IPS-11a (cell line): ENCODE measurements around the gene TNFSF9.

ENCODE experiments used
- H3K4me3 ChIP-seq: one replicate; pipeline ENCODE4 v1.5.1; 2013; ENCODE audit warnings: low read depth, low read length, control low read depth

TNFSF9 gene, protein sequence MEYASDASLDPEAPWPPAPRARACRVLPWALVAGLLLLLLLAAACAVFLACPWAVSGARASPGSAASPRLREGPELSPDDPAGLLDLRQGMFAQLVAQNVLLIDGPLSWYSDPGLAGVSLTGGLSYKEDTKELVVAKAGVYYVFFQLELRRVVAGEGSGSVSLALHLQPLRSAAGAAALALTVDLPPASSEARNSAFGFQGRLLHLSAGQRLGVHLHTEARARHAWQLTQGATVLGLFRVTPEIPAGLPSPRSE

GRCh38 chr19:6530386-6531162, at the start of gene TNFSF9:
TSS of gene TNFSF9 (plus strand) at chr19:6531026. CDS start at chr19:6531037, 11 bp downstream.
- H3K4me3 ChIP-seq, result peak within 1 kb of the TSS; percentile 28

- H3K4me3 ChIP-seq, result no peak within 1 kb of the TSS
These were observed 49.1 kb upstream of the TNFSF9 start, which contains the start of gene DENND1C for GRCh38 chr19:6481541-6482342. TSS of gene DENND1C (minus strand) at chr19:6481787. CDS start at chr19:6481695, 92 bp downstream.

GRCh38 chr19:6482343-6482686, 48.5 kb upstream of the TNFSF9 start:
- no peak overlapping the region for H3K4me3 ChIP-seq

DNA sequence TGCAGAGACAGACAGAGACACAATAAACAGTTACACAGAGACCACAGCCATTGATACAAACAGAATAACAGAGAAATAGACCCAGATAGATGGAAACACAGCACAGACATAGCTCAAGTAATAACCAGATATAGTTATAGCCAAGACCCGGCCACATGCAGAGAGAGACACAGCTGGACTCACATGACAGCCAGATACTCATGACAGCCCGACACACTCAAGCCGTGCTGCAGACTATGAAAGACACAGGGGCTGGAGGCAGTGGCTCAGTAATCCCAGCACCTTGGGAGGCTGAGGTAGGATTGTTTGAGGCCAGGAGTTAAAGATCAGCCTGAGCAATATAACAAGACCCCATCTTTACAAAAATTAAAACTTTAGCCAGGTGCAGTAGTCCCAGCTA, 47.6 kb upstream of the TNFSF9 start:
- H3K4me3 ChIP-seq, result no peak overlapping the region

DNA sequence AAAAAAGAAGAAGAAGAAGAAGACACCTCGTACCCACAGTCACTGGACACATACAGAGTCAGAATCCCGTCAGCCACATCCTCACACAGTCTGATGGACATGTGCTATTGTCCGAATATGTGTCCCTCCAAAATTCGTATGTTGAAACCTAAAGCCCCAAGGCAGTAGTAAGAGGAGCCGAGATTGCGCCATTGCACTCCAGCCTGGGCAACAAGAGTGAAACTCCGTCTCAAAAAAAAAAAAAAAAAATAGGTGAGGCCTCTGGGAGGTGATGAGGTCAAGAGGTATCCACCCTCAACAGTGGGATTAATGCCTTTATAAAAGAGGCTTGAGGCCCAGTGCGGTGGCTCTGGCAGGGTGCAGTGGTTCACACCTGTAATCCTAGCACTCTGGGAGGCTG, 46.6 kb upstream of the TNFSF9 start:
- no peak overlapping the region for H3K4me3 ChIP-seq

- no peak overlapping the region for H3K4me3 ChIP-seq
These were observed 46.0 kb upstream of the TNFSF9 start for GRCh38 chr19:6484831-6485230.

DNA sequence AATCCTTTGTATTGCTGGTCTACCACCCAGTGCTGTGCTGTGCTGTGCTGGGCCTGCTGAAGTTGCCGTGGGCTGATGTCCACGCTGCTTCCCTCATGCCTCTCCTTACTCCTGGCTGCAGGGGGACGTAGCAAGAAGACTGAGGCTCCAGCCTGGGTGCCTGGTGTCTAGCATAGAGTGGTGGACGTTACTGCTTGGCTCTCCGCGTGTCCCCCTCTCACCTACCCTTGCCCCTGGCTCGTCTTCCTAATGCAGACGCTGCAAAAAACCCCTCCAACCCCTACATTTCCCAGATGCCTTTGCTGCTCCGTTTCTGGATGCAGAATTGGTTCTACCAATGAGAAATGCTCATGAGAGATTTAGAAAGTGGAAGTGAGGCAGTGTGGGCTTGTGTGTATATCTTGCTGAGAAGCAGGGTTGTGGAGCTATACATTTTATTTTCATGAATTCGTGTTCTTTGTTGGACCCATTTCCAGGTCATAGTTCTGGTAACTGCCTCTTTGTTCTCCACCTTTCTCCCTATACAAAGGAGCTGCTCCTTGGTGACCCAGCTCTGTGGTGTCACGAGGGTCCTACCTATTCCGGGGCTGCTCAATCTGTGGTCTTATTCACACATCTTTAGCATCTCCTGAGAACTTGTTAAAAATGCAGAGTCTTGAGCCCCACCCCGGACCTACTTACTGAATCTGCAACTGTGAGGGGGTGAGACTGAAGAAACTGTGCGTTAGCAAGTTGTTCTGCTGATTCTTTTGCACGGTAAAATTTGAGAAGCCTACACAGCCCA, 41.4 kb upstream of the TNFSF9 start:
- no peak overlapping the region for H3K4me3 ChIP-seq

DNA sequence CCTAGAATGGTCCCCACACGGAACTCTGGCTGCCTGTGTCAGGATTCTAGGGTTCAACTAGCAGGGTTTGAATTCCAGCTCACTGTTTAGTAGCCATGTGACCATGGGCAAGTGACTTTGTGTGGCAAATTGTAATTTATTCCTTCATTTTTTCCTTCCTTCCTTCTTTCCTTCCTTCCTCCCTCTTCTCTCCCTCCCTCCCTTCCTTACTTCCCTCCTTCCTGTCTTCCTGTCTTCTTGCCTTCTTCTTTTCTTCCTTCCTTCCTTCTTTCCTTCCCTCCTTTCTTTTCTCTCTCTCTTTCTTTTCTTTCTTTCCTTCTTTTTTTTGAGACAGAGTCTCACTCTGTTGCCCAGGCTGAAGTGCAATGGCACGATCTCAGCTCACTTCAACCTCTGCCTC, 40.7 kb upstream of the TNFSF9 start:
- no peak overlapping the region for H3K4me3 ChIP-seq

- H3K4me3 ChIP-seq, result no peak overlapping the region
These were observed 38.8 kb upstream of the TNFSF9 start for GRCh38 chr19:6491802-6492592.

DNA sequence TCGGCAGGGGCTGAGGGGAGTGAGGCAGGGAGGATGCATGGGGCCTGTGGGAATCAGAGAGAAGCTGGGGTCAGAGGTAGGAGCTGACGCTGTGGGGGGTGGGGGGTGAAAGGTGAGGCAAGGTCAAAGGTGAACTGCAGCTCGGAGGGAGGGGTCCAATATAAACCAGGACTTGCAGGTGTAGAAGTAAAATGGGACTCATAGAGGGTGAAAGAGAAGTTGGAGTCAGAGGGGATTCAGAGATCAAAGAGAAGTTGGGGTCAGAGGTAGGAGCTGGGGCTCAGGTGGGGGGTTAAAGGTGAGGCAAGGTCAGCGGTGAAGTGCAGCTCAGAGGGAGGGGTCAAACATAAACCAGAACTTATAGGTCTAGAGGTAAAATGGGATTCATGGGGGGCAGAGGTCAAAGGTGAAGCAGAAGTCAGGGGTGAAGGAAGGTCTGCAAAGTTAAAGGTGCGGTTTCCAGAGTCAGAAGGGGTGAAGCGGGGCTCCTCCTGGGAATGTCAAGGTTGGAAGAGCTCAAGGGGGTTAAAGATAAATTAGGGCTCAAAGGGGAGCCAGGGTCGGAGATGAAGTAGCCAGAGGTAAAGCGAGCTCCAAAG, 36.3 kb upstream of the TNFSF9 start:
- H3K4me3 ChIP-seq, result no peak overlapping the region

- no peak overlapping the region for H3K4me3 ChIP-seq
These were observed 34.9 kb upstream of the TNFSF9 start for GRCh38 chr19:6495947-6496346.

DNA sequence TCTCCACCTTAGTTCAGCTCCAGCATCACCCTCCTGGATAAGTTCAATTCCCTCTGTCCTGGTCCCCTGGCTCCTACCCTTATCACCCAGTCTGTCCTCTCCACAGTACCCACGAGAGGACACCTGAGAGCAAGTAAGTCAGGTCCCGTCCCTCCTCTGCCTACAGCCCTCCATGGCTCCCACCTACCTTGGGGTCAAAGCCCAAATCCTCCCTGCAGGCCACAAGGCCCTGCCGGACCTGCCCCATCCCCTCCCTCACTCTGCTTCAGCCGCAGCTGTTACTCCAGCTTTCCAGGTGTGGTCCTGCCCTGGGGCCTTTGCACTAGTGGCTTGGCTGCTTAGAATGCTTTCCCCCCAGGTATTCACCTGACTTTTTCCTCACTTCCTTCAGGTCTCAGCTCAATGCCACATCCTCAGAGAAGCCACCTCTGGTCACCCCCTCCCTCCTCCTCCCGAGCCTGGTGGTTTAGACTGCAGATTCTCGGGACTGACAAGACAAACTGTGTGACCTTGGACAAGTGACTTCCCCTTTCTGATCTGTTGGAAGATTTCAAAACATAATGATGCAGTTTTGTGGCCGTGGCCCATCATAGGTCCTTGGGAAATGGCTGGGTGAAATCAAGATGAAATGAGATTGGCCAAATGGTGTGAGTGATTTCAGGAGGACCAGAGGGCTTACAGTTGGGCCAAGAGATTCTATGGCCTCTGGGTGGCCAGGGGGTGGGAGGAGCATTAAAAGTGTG, 32.4 kb upstream of the TNFSF9 start:
- H3K4me3 ChIP-seq, result no peak overlapping the region

GRCh38 chr19:6499052-6499790, 31.6 kb upstream of the TNFSF9 start:
- no peak overlapping the region for H3K4me3 ChIP-seq

DNA sequence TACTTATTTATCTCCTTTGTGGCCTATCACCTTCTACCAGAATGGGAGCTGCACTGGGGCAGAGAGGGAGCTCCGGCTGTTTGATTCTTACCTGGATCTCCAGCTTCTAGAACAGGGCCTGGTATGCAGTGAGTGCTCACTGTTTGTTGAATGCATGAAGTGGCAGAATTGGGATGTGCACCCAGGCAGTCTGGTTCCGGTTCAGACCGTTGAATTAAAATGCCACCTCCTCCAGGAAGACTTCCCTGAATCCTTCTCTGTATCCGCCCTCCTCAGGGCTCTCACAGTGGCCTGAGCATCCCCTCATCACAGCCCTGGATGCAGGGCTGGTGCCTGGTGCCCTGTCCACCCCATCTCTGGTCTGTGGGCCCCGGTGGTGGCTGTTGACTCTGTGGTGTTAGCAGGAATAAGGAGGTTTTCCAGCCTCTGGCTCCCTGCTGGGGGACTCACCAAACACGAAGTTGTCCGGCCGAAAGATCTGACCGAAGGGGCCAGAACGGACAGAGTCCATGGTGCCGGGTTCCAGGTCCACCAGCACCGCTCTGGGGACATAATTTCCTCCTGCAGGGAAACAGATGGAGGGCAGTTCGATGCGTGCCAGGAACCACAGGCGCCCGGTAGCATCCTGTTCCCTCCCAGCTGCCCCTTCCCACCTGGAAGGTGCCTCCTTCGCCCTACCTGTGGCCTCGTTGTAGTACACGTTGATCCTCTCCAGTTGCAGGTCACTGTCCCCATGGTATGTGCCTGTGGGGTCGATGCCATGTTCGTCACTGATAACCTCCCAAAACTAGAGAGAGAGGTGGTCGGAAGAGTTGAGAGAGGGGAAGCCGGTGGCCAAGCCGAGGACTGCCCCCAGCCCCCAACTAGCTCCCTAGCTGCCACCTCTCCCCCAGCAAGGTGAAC, 29.7 kb upstream of the TNFSF9 start:
- peak overlapping the region; percentile 41 for H3K4me3 ChIP-seq

DNA sequence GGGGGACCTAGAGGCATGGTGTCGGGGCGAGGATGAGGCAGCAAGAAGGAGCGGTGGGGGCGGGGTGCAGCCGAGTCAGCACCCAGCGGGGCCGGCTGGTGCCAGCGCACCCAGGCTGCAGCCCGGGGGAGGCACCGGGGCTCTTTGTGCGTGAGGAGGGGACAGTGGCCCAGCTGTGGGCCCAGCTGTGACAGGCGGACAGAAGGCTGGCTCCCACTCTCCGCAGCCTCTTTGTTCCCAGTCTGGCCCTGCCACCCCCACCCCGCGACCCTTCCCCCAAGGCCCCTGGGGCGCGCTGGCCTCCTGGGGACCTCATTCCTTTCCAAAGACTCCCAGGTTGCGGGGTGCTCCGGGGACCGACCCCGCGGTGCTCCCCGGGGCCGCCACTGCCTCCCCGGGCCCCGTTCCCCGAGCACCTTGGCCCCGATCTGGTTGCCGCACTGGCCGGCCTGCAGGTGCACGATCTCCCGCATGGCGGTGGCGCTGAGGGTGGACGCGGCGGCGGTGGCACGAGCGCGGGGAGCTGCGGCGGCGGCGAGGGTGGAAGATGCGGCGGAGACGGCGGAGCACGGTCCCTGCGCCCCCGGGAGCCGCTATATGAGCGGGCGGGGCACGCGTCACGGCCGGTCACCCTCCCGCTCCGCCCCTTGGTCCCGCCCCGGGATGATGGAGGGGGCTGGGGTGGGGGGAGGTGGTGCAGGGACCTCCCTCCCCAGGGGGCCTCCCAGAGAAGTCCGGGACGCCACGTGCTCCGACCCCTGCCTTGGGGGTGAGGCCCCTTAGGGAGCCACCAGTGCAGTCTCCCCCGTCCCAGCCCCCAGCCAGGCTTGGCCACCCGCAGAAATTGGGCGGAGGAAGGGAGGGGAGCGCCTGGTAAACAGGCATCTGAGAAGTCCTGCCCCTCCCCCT, 28.8 kb upstream of the TNFSF9 start, which contains the start of gene TUBB4A:
Gene TUBB4A, minus strand, starts transcription at position 570 of the 909 bp plus-strand sequence. Its CDS starts 97 bp downstream, at position 473.
- peak within 1 kb of the TSS; percentile 41 for H3K4me3 ChIP-seq
